ENCODE results near the gene COL23A1.

The COL23A1 gene

GRCh38 chr5:178207917-178208280 is 382.3 kb downstream of the COL23A1 start:
- no peak for DNase-seq (ENCODE audit: low read depth)
- no peak for TF ChIP-seq CTCF (IDR thresholded peaks at IDR 0.05; ENCODE audit: insufficient read depth, low read depth, low read length, missing control alignments)
- no peak overlapping the region for H3K4me3 ChIP-seq (ENCODE audit: low read length)

GRCh38 chr5:178207183-178207916 is 382.8 kb downstream of the COL23A1 start:
- no peak overlapping the region for H3K4me3 ChIP-seq (ENCODE audit: low read length)

GRCh38 chr5:178206166-178207101 is 383.8 kb downstream of the COL23A1 start:
- no peak for DNase-seq (ENCODE audit: low read depth)
- H3K4me3 ChIP-seq (ENCODE audit: low read length): peak overlapping the region; percentile 96

More at GRCh38 chr5:178207183-178207916, 382.8 kb downstream of the COL23A1 start:
- peak; percentile 75 for DNase-seq (ENCODE audit: low read depth)
- TF ChIP-seq CTCF (IDR thresholded peaks at IDR 0.05; ENCODE audit: insufficient read depth, low read depth, low read length, missing control alignments): no peak

GRCh38 chr5:178205749-178206047 is 384.5 kb downstream of the COL23A1 start:
- TF ChIP-seq CTCF (IDR thresholded peaks at IDR 0.05; ENCODE audit: insufficient read depth, low read depth, low read length, missing control alignments): no peak
- peak overlapping the region; percentile 96 for H3K4me3 ChIP-seq (ENCODE audit: low read length)
- DNase-seq (ENCODE audit: low read depth): no peak

More at GRCh38 chr5:178206166-178207101, 383.8 kb downstream of the COL23A1 start:
- no peak for TF ChIP-seq CTCF (IDR thresholded peaks at IDR 0.05; ENCODE audit: insufficient read depth, low read depth, low read length, missing control alignments)

- DNase-seq (ENCODE audit: low read depth): peak; percentile 80
- peak overlapping the region; percentile 96 for H3K4me3 ChIP-seq (ENCODE audit: low read length)
- no peak for TF ChIP-seq CTCF (IDR thresholded peaks at IDR 0.05; ENCODE audit: insufficient read depth, low read depth, low read length, missing control alignments)
These were observed 385.1 kb downstream of the COL23A1 start for GRCh38 chr5:178204935-178205748.

- H3K4me3 ChIP-seq (ENCODE audit: low read length): peak within 1 kb of the TSS; percentile 96
- TF ChIP-seq CTCF (IDR thresholded peaks at IDR 0.05; ENCODE audit: insufficient read depth, low read depth, low read length, missing control alignments): no peak
- peak; percentile 96 for DNase-seq (ENCODE audit: low read depth)
These were observed 385.8 kb downstream of the COL23A1 start, which contains the start of gene HNRNPAB for GRCh38 chr5:178204182-178204934. HNRNPAB (plus strand) TSS chr5:178204533; CDS start chr5:178204838, 305 bp downstream.

Measured in epithelial cell of esophagus (primary cell).